GM19240 (cell line): ENCODE data around the gene SNX13.
"Not testable (repeated sequence)": the region's sequence is repeated elsewhere in the genome, so short reads cannot be mapped to it uniquely, and the experiment has no call there.

Source experiments
- DNase-seq: peaks from one replicate; pipeline ENCODE4 v3.0.0; 2011; ENCODE audit warnings: low spot score; ENCODE audit not compliant: insufficient read length

The SNX13 gene

GRCh38 chr7:17854261-17855047 lies 85.8 kb downstream of the SNX13 start:
- no peak for DNase-seq

- no peak for DNase-seq
Observed at GRCh38 chr7:17852361-17852760, 87.9 kb downstream of the SNX13 start.

GRCh38 chr7:17849504-17849903 lies 90.8 kb downstream of the SNX13 start:
- no peak for DNase-seq

- DNase-seq, result no peak
Observed at GRCh38 chr7:17848516-17848915, 91.8 kb downstream of the SNX13 start.

GRCh38 chr7:17846935-17847334 lies 93.4 kb downstream of the SNX13 start:
- no peak for DNase-seq

GRCh38 chr7:17845197-17845547 lies 95.1 kb downstream of the SNX13 start:
- DNase-seq, result no peak

- no peak for DNase-seq
Observed at GRCh38 chr7:17844514-17845196, 95.6 kb downstream of the SNX13 start.

GRCh38 chr7:17844022-17844421 lies 96.3 kb downstream of the SNX13 start:
- DNase-seq, result no peak

- no peak for DNase-seq
Observed at GRCh38 chr7:17843041-17843440, 97.3 kb downstream of the SNX13 start.

GRCh38 chr7:17832820-17833355 lies 107.4 kb downstream of the SNX13 start:
- DNase-seq, result no peak

- no peak for DNase-seq
Observed at GRCh38 chr7:17832242-17832641, 108.1 kb downstream of the SNX13 start.

- DNase-seq, result no peak
Observed at GRCh38 chr7:17830206-17830605, 110.1 kb downstream of the SNX13 start.

GRCh38 chr7:17829001-17829400 lies 111.3 kb downstream of the SNX13 start:
- no peak for DNase-seq

- no peak for DNase-seq
Observed at GRCh38 chr7:17822547-17823173, 117.6 kb downstream of the SNX13 start.

- DNase-seq, result no peak
Observed at GRCh38 chr7:17816903-17817302, 123.4 kb downstream of the SNX13 start.

GRCh38 chr7:17815318-17815717 lies 125.0 kb downstream of the SNX13 start:
- DNase-seq, result no peak

- DNase-seq, result no peak
Observed at GRCh38 chr7:17814058-17814457, 126.2 kb downstream of the SNX13 start.

- not testable (repeated sequence) for DNase-seq
Observed at GRCh38 chr7:17809215-17809614, 131.1 kb downstream of the SNX13 start.

- DNase-seq, result no peak
Observed at GRCh38 chr7:17807242-17807641, 133.1 kb downstream of the SNX13 start.

GRCh38 chr7:17806631-17807030 lies 133.7 kb downstream of the SNX13 start:
- no peak for DNase-seq

GRCh38 chr7:17802056-17802455 lies 138.2 kb downstream of the SNX13 start:
- no peak for DNase-seq
